ENCODE measurements around the gene ZNF367.

GRCh38 chr9:96436456-96437126, 18.4 kb upstream of the ZNF367 start:
- no peak for TF ChIP-seq CTCF (IDR thresholded peaks at IDR 0.05)
- no peak for TF ChIP-seq POLR2AphosphoS5 (IDR thresholded peaks at IDR 0.05)
- no peak for TF ChIP-seq POLR2A (IDR thresholded peaks at IDR 0.05)

Measured in sigmoid colon (tissue), 4 donors.